Measurements from ENCODE around the gene ZBTB8A. TPM values are rescaled to one million over a fixed set of nuclear protein-coding genes. Genes with fewer than 3 reads are reported as not detected.
"Not testable (repeated sequence)": the region's sequence is repeated elsewhere in the genome, so short reads cannot be mapped to it uniquely, and the experiment has no call there.

ZBTB8A gene
- total RNA-seq, 1 donor from 2014 or later = 8.4 TPM

DNA sequence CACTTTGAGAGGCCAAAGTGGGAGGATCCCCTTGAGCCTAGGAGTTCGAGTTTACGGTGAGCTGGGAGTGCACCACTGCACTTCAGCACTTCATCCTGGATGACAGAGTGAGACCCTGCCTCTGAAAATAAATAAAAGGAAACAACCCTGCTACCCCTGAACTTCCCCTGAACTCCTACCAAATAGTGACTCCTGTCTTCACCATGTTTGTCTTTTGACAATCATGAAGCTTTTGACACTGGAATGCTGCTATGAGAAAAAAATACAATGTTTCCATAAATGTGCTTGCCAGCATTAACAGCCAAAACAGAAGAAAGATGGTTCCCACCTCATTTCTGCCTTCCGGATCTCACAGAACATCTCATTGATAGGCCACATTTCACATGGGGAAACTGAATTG, 10.4 kb downstream of the ZBTB8A start:
- Histone ChIP-seq H3K9me3 (no peaks in the 10 kb centered on the region), H3K27ac (no peak overlapping the region), H3K36me3 (peaks cover 8% of the 10 kb centered on the region), H3K4me3 (no peak overlapping the region), H3K4me1 (peaks cover 6% of the 10 kb centered on the region), H3K27me3 (ENCODE audit: low read depth) (no peaks in the 10 kb centered on the region)
- ATAC-seq (no peak), DNase-seq (no peak)
- intact Hi-C loops (cut with DNase I) = no loop called here
- TF ChIP-seq, protein P1, sequence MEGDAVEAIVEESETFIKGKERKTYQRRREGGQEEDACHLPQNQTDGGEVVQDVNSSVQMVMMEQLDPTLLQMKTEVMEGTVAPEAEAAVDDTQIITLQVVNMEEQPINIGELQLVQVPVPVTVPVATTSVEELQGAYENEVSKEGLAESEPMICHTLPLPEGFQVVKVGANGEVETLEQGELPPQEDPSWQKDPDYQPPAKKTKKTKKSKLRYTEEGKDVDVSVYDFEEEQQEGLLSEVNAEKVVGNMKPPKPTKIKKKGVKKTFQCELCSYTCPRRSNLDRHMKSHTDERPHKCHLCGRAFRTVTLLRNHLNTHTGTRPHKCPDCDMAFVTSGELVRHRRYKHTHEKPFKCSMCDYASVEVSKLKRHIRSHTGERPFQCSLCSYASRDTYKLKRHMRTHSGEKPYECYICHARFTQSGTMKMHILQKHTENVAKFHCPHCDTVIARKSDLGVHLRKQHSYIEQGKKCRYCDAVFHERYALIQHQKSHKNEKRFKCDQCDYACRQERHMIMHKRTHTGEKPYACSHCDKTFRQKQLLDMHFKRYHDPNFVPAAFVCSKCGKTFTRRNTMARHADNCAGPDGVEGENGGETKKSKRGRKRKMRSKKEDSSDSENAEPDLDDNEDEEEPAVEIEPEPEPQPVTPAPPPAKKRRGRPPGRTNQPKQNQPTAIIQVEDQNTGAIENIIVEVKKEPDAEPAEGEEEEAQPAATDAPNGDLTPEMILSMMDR (IDR thresholded peaks at IDR 0.05) = no peak

DNA sequence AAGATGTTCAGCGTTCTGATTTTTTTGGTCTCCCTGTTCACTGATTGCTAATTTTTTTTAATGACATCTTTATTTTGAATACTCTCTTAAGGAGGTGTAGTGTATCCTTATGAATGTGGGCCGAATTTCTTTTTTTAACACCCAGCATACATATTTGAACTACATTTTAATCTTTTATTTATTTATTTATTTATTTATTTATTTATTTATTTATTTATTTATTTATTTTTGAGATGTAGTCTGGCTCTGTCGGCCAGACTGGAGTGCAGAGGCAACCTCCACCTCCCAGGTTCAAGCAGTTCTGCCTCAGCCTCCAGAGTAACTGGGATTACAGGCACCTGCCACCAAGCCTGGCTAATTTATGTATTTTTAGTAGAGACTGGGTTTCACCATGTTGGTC, 15.1 kb downstream of the ZBTB8A start:
- Histone ChIP-seq H3K27ac (no peak overlapping the region), H3K9me3 (no peaks in the 10 kb centered on the region), H3K27me3 (ENCODE audit: low read depth) (no peaks in the 10 kb centered on the region), H3K4me1 (peaks cover 6% of the 10 kb centered on the region), H3K4me3 (no peak overlapping the region), H3K36me3 (peaks cover 22% of the 10 kb centered on the region)
- intact Hi-C loops (cut with DNase I) = no loop called here
- ATAC-seq (no peak), DNase-seq (no peak)
- TF ChIP-seq, protein P1 (IDR thresholded peaks at IDR 0.05) = no peak

DNA sequence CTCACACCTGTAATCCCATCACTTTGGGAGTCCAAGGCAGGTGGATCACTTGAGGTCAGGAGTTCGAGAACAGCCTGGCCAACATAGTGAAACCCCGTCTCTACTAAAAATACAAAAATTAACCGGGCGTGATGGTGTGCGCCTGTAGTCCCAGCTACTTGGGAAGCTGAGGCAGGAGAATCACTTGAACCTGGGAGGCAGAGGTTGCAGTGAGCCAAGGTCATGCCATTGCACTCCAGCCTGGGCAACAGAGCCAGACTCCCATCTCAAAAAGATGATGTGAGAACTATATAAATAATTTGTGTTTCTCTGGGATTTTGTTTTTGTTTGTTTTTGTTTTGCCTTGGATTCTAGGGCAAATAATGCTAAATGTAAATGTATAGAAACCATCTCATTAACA, 17.8 kb downstream of the ZBTB8A start:
- H3K27ac ChIP-seq, DNase-seq, ATAC-seq: not testable (repeated sequence)

DNA sequence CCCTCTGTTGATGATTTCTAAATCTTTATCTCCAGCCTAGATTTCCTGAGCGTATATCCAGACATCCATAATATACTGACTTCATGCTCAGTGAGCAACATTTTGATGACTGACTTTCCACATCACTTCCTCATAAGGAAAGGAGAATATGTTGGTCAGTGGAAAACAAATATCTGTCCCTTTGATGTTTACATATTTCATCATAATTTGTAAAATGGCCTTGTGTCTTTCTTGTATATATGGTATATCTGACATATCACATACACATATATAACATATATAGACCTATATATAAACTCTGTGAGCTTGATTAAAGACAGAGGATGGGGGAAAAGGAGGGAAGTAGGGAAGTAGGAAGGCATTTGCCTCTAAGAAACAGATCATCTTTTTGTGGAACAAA, 18.6 kb downstream of the ZBTB8A start:
- Histone ChIP-seq H3K27me3 (ENCODE audit: low read depth) (no peaks in the 10 kb centered on the region), H3K4me1 (no peaks in the 10 kb centered on the region), H3K9me3 (no peaks in the 10 kb centered on the region), H3K36me3 (peaks cover 45% of the 10 kb centered on the region), H3K4me3 (no peak overlapping the region), H3K27ac (no peak overlapping the region)
- intact Hi-C loops (cut with DNase I) = no loop called here
- ATAC-seq (no peak), DNase-seq (no peak)
- TF ChIP-seq, protein P1 (IDR thresholded peaks at IDR 0.05) = no peak

More for the DNA sequence above, 17.8 kb downstream of the ZBTB8A start:
- H3K9me3 ChIP-seq; intact Hi-C loops (cut with DNase I); H3K4me1 ChIP-seq; H3K4me3 ChIP-seq; H3K27me3 ChIP-seq (ENCODE audit: low read depth): not testable (repeated sequence)
- H3K36me3 ChIP-seq = peaks cover 45% of the 10 kb centered on the region

DNA sequence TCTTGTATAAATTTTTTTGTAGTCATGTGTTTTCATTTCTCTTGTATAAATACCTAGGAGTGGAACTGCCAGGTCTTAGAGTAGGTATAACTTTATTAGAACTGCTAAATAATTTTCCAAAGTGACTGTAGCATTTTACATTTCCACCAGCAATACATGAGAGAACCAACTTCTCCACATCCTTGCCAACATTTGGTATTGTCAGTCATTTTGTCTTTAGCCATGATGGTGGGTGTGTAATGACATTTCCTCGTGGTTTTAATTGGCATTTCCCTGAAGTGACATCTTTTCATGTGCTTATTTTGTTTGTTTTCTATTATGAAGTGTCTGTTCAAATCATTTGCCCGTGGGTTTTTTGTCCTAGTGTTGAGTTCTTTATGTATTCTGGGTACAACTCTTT, 29.7 kb downstream of the ZBTB8A start:
- no peak for DNase-seq
- no peak for ATAC-seq
- TF ChIP-seq, protein P1 (IDR thresholded peaks at IDR 0.05) = no peak
- H3K4me1 ChIP-seq = no peaks in the 10 kb centered on the region
- H3K27ac ChIP-seq = no peak overlapping the region
- intact Hi-C loops (cut with DNase I) = no loop called here
- no peaks in the 10 kb centered on the region for H3K27me3 ChIP-seq (ENCODE audit: low read depth)
- no peaks in the 10 kb centered on the region for H3K9me3 ChIP-seq
- H3K4me3 ChIP-seq = no peak overlapping the region
- H3K36me3 ChIP-seq = no peaks in the 10 kb centered on the region

DNA sequence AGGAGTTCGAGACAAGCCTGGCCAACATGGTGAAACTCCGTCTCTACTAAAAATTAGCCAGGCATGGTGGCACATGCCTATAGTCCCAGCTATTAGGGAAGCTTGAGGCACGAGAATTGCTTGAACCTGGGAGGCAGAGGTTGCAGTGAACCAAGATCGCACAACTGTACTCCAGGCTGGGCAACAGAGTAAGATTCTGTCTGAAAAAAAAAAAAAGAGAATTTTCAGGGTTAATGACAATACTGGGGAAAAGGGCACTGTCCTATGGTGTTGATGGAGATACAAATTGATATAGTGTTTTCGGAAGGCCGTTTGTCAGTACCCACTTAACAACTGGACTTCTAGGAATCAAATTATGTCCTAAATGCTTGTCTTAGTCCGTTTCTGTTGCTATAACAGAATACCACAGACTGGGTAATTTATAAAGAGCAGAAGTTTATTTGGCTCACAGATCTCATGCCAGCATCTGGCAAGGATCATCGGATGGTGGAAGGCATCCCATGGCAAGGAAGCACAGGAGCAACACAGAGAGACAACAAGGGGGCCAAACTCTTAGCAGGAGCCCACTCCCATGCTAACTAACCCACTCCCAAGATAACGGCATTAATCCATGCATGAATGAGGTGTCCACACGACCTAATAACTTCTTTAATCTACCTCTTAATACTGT, 41.3 kb downstream of the ZBTB8A start:
- intact Hi-C loops (cut with DNase I) = no loop called here
- no peak overlapping the region for H3K27ac ChIP-seq
- H3K36me3 ChIP-seq = no peaks in the 10 kb centered on the region
- TF ChIP-seq, protein P1 (IDR thresholded peaks at IDR 0.05) = no peak
- no peak overlapping the region for H3K4me3 ChIP-seq
- no peaks in the 10 kb centered on the region for H3K4me1 ChIP-seq
- H3K27me3 ChIP-seq (ENCODE audit: low read depth) = no peaks in the 10 kb centered on the region
- ATAC-seq (no peak), DNase-seq (no peak)
- H3K9me3 ChIP-seq = no peaks in the 10 kb centered on the region
